GM18507 (cell line): ENCODE measurements around the gene ENO3.
A peak's percentile ranks its signal among the peaks of the same experiment; 100 is the strongest.

Experiments
- DNase-seq: peaks from one replicate; pipeline ENCODE4 v3.0.0; 2011; ENCODE audit warnings: low read depth; ENCODE audit not compliant: insufficient read length; ENCODE audit errors: extremely low spot score
- FAIRE-seq: peaks from 2 replicates; lab custom pipeline; 2011; peaks lifted over from hg19 to GRCh38; lab: Jason Lieb, UNC

ENO3 gene

DNA sequence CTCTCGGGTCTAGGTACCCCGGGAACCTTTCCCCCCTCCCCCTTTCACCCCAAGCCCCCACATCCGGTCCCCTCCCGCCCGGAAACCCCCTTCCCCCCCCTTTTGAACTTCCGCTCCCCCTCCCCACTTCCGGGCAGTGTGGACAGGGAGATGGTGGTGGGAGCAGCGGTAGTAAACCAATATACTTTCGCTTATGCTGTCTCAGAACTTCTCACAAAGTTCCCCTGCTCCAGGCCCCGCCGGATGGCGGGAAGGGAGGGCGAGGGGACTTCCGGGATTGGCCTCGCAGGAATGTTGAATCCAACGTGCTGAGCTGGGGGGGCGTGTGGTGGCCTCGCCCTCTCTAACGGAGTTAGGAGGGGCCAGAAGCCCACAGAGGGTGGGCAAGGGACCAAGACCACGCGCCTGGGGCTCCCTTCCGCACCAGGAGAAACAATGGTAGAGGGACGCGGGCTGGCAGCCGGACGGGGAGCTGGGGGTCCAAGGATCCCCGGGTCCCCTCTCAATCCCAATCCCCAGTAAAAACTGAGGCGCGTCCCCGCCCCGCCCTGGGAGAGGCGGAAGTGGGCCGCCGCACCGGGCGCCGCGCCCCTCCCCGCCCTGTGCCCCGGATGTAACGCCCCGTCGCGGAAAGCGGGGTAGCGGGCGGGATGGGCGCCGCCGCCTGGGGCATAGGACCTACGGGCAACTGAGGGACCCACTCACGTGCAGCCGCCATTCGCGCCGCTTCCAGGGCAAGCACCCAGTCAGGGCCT is 3.3 kb upstream of the ENO3 start:
- FAIRE-seq = peak; percentile 85
- DNase-seq = no peak

GRCh38 chr17:4948166-4948930 is 2.6 kb upstream of the ENO3 start, which contains the start of gene PFN1:
TSS of gene PFN1 (minus strand) at chr17:4948530. CDS start at chr17:4948394, 136 bp downstream.
- peak; percentile 90 for FAIRE-seq
- peak; percentile 71 for DNase-seq

DNA sequence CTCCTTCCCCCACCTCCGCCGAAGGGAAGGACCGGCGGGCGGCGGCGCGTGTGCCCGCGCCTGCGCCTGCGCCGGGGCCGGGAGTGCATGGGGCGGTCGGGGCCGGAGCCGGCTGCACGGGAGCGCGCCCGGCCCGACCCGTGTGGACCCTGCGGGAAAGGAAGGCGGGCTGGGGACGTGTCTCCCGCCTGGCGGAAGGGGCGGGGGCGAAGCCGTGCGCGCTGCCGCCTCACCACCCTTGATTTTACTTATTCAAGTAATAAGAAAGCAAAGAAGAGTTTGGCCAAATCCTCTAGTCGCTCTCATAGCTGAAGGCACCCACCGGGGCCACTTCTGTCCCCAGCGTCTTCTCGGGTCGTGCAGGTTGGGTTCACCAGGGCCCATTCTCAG is 2.0 kb upstream of the ENO3 start:
- FAIRE-seq (no peak), DNase-seq (peak; percentile 74)

DNA sequence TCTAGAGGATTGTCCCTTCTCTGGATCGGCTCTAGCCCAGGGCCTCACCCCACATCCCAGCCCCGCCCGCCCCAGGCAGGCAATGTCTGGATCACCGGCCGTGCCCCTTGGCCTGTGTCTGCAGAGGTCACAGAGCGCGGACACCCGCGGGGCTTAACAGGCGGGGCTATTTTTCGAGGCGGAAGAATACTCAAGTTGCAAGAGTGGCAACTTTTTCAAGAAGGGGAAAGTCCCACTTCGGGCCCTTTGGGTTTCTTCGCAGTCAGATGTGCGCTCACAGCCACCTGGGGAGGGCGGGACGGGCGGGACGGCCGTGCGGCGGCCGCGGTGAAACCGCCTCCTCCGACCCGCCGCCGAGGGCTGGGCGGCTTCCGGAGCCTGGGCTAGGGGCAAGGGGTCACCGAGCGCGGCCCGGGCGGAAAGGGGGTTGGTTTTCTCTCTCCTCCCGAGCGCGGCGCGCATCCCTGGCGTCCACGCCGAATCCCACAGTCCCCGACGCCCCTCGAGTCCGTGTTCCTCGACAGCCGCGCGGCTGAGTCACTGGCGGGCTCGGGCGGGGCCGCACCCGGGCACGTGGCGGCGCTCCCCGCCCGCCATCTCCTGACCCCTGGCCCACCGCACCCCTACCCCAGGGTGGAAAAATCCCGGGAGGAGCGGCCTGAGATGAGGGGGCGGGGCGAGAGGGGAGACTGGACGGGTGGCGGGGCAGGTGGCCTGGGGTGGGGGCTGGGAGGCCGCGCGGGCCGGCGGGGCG is 1.4 kb upstream of the ENO3 start:
- peak; percentile 84 for FAIRE-seq
- no peak for DNase-seq

GRCh38 chr17:4950075-4950745 is 709 bp upstream of the ENO3 start:
- FAIRE-seq = peak; percentile 65
- no peak for DNase-seq

DNA sequence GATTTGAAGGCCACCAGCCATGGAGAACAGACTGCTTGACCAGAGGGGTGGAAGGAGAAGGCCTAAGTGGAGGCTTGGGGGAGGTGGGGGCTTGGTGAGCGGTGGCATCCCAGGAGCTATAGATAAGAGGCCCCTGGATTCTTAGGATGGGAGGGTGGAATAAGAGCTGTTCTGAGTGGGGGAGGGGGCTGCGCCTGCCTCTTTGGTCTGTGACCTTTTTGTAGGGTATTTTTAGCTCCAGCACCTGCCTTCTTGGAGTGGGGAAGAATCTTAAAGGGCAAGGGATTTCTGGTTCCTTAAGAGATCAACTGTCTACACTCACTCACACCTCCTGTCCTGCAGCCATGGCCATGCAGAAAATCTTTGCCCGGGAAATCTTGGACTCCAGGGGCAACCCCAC is 567 bp downstream of the ENO3 start:
- FAIRE-seq (no peak), DNase-seq (no peak)

DNA sequence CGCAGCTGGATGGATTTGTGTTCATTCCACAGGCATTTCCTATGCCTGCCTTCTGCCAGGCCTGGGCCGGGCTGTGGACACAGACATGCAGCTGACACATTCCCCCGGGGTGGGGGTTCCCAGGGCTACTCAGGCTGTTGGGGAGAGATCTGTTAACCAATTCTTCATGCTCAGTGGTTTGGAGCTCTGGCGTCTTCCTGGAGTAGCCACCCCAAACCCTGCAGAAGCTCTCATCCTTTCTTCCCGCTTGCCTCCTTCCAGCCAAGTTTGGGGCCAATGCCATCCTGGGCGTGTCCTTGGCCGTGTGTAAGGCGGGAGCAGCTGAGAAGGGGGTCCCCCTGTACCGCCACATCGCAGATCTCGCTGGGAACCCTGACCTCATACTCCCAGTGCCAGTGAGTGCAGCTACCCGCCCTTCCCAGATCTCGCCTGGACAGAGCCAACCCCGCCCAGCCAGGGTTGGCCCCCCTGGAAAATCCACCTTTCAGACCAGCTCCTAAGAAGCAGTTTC is 2.6 kb downstream of the ENO3 start:
- DNase-seq (no peak), FAIRE-seq (no peak)

- FAIRE-seq (no peak), DNase-seq (no peak)
Measured at GRCh38 chr17:4955091-4955490, 4.2 kb downstream of the ENO3 start.

DNA sequence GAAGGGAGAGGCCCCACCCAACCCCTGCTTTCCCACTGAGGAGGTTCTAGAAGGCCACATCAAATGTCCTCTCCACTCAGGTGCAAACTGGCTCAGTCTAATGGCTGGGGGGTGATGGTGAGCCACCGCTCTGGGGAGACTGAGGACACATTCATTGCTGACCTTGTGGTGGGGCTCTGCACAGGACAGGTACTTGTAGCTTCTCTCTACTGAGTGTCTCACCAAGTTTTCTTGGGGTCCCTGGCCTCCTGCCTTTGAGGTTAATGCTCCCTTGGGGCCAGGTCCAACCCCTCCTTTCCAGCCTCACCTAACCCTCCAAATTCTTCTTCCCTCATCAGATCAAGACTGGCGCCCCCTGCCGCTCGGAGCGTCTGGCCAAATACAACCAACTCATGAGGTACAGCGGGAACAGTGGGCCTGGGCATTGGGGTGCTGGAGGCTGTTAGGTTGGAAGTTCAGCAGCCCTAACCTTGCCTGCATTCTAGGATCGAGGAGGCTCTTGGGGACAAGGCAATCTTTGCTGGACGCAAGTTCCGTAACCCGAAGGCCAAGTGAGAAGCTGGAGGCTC is 5.7 kb downstream of the ENO3 start:
- DNase-seq (no peak), FAIRE-seq (peak; percentile 12)

- no peak for FAIRE-seq
Measured at GRCh38 chr17:4958102-4958501, 7.2 kb downstream of the ENO3 start.

GRCh38 chr17:4959261-4959965 is 8.5 kb downstream of the ENO3 start:
- no peak for FAIRE-seq

More at GRCh38 chr17:4958102-4958501, 7.2 kb downstream of the ENO3 start:
- no peak for DNase-seq

DNA sequence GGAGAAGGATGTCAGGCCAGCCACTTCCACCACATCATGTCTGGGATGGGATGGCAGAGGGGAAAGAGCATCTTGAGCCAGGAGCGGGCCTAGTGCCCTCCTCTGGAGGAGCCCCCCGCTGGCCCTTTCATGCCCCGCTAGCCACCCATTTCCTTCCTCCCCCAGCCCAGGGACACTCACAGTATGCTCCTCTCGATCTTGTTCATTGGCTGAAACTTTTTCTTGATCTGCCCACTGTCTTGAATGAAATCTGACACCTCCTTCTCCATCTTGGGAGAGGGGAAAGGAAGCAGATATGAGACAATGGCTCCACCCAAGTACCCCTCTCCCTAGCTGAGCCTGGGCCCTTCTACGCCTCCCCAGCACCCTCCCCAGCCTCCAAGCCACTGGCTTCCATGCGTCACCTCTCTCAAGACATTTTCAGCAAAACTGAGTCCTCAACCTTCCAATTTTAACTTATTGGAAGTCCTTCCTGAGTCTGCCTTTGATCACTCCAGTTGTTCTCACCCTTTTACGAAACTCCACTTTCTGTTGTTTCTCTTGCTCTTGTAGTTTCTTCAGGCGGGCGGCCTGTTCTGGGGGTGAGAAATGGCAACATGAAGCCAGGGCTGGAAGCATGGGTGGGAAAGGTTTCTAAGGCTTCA is 9.5 kb downstream of the ENO3 start:
- DNase-seq (no peak), FAIRE-seq (no peak)

More at GRCh38 chr17:4959261-4959965, 8.5 kb downstream of the ENO3 start:
- DNase-seq = no peak

GRCh38 chr17:4965311-4965986 is 14.5 kb downstream of the ENO3 start:
- no peak for DNase-seq
- no peak for FAIRE-seq

DNA sequence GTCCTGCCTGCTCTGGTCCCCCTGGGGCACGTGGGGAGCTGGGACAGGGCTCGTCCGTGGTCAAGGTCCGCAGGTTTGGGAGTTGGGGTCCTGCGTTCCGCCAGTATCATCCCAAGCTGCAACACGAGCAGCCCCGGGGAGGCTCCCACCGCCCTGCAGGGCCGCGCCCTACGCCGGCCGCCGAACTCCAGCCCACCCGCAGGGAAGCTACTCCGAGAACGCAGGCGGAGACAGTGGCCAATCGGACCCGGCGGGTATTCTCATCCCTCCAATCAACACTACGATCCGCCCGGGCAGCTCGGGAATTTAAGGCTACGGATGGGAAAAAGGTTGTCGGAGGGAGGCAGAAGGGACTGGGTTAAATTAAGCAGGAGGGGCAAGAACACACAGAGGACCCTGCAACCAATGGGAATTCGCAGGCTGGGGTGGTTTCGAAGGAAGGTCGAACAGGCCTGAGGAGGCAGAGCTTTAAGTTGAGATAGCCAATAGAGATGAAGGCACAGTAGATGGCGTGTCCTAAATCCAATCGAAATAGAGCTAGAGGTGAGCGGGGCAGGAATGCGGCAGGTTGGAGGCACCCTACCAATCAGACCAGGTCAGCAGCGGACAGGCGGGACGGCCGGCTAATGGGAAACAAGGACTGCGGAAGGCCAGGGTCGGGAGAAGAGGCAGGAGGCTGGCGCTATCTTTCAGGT is 16.1 kb downstream of the ENO3 start:
- DNase-seq (peak; percentile 91), FAIRE-seq (peak; percentile 100)

- DNase-seq (peak; percentile 87), FAIRE-seq (no peak)
Measured at GRCh38 chr17:4967539-4968485, 16.9 kb downstream of the ENO3 start, which contains the start of gene SPAG7. TSS of gene SPAG7 (minus strand) at chr17:4967817. CDS start at chr17:4967804, 13 bp downstream.
